Measurements from ENCODE around the gene SMURF2. TPM values are rescaled to one million over a fixed set of nuclear protein-coding genes. Genes with fewer than 3 reads are reported as not detected.

SMURF2 gene
- total RNA-seq, 1 donor from 2014 or later: 42.3 TPM

GRCh38 chr17:64565563-64565962 is 96.5 kb downstream of the SMURF2 start:
- peaks cover 21% of the 10 kb centered on the region for H3K36me3 Mint-ChIP-seq (ENCODE audit: unreplicated experiment)
- H3K4me1 Mint-ChIP-seq (ENCODE audit: unreplicated experiment): peaks cover 25% of the 10 kb centered on the region
- TF ChIP-seq CTCF (IDR thresholded peaks at IDR 0.05): no peak
- H3K27ac Mint-ChIP-seq (ENCODE audit: unreplicated experiment): peak overlapping the region; percentile 82
- no peaks in the 10 kb centered on the region for H3K27me3 Mint-ChIP-seq (ENCODE audit: unreplicated experiment)
- H3K9me3 Mint-ChIP-seq (ENCODE audit: unreplicated experiment): no peaks in the 10 kb centered on the region
- no peak overlapping the region for H3K4me3 Mint-ChIP-seq (ENCODE audit: unreplicated experiment)
- no peak for DNase-seq (ENCODE audit: extremely low spot score, unreplicated experiment)

- no peaks in the 10 kb centered on the region for H3K9me3 Mint-ChIP-seq (ENCODE audit: unreplicated experiment)
- H3K27ac Mint-ChIP-seq (ENCODE audit: unreplicated experiment): peak overlapping the region; percentile 82
- no peaks in the 10 kb centered on the region for H3K27me3 Mint-ChIP-seq (ENCODE audit: unreplicated experiment)
- peaks cover 25% of the 10 kb centered on the region for H3K4me1 Mint-ChIP-seq (ENCODE audit: unreplicated experiment)
- DNase-seq (ENCODE audit: extremely low spot score, unreplicated experiment): no peak
- H3K36me3 Mint-ChIP-seq (ENCODE audit: unreplicated experiment): peaks cover 20% of the 10 kb centered on the region
- no peak for TF ChIP-seq CTCF (IDR thresholded peaks at IDR 0.05)
- H3K4me3 Mint-ChIP-seq (ENCODE audit: unreplicated experiment): no peak overlapping the region
Measured at GRCh38 chr17:64564098-64564497, 98.0 kb downstream of the SMURF2 start.

- no peaks in the 10 kb centered on the region for H3K27me3 Mint-ChIP-seq (ENCODE audit: unreplicated experiment)
- peaks cover 36% of the 10 kb centered on the region for H3K36me3 Mint-ChIP-seq (ENCODE audit: unreplicated experiment)
- TF ChIP-seq CTCF (IDR thresholded peaks at IDR 0.05): no peak
- no peak for DNase-seq (ENCODE audit: extremely low spot score, unreplicated experiment)
- no peaks in the 10 kb centered on the region for H3K9me3 Mint-ChIP-seq (ENCODE audit: unreplicated experiment)
- no peak overlapping the region for H3K4me3 Mint-ChIP-seq (ENCODE audit: unreplicated experiment)
- H3K27ac Mint-ChIP-seq (ENCODE audit: unreplicated experiment): no peak overlapping the region
- H3K4me1 Mint-ChIP-seq (ENCODE audit: unreplicated experiment): peaks cover 1% of the 10 kb centered on the region
Measured at GRCh38 chr17:64555281-64555680, 106.8 kb downstream of the SMURF2 start.

GRCh38 chr17:64554028-64554637 is 108.0 kb downstream of the SMURF2 start:
- no peak overlapping the region for H3K4me3 Mint-ChIP-seq (ENCODE audit: unreplicated experiment)
- DNase-seq (ENCODE audit: extremely low spot score, unreplicated experiment): no peak
- H3K4me1 Mint-ChIP-seq (ENCODE audit: unreplicated experiment): peaks cover 1% of the 10 kb centered on the region
- peaks cover 36% of the 10 kb centered on the region for H3K36me3 Mint-ChIP-seq (ENCODE audit: unreplicated experiment)
- H3K27ac Mint-ChIP-seq (ENCODE audit: unreplicated experiment): no peak overlapping the region
- no peaks in the 10 kb centered on the region for H3K9me3 Mint-ChIP-seq (ENCODE audit: unreplicated experiment)
- TF ChIP-seq CTCF (IDR thresholded peaks at IDR 0.05): no peak
- no peaks in the 10 kb centered on the region for H3K27me3 Mint-ChIP-seq (ENCODE audit: unreplicated experiment)

- no peaks in the 10 kb centered on the region for H3K27me3 Mint-ChIP-seq (ENCODE audit: unreplicated experiment)
- peaks cover 34% of the 10 kb centered on the region for H3K36me3 Mint-ChIP-seq (ENCODE audit: unreplicated experiment)
- no peak for DNase-seq (ENCODE audit: extremely low spot score, unreplicated experiment)
- H3K27ac Mint-ChIP-seq (ENCODE audit: unreplicated experiment): peak overlapping the region; percentile 18
- TF ChIP-seq CTCF (IDR thresholded peaks at IDR 0.05): no peak
- no peak overlapping the region for H3K4me3 Mint-ChIP-seq (ENCODE audit: unreplicated experiment)
- peaks cover 1% of the 10 kb centered on the region for H3K4me1 Mint-ChIP-seq (ENCODE audit: unreplicated experiment)
- no peaks in the 10 kb centered on the region for H3K9me3 Mint-ChIP-seq (ENCODE audit: unreplicated experiment)
Measured at GRCh38 chr17:64551461-64551860, 110.6 kb downstream of the SMURF2 start.

Measured in osteocyte (in vitro differentiated cells).